Parathyroid adenoma (tissue), 2 donors: ENCODE data around the gene MROH9.

Source experiments
- H2AFZ ChIP-seq: fragments of 300-600 bp; sonication (generic); one replicate; pipeline ENCODE4 v1.7.0; 2017; ENCODE audit warnings: antibody characterized with exemption, mild to moderate bottlenecking
- H3K27ac ChIP-seq: fragments of 300-600 bp; sonication (generic); one replicate; pipeline ENCODE4 v1.7.0; 2017
- H3K27me3 ChIP-seq: fragments of 300-600 bp; sonication (generic); one replicate; pipeline ENCODE4 v1.7.0; 2017; ENCODE audit warnings: low read length; ENCODE audit not compliant: control insufficient read depth, insufficient read depth
- H3K36me3 ChIP-seq: fragments of 300-600 bp; sonication (generic); one replicate; pipeline ENCODE4 v1.7.0; 2017; ENCODE audit warnings: low read length; ENCODE audit not compliant: control insufficient read depth, insufficient read depth
- H3K4me1 ChIP-seq: fragments of 300-600 bp; sonication (generic); one replicate; pipeline ENCODE4 v1.7.0; 2017; ENCODE audit warnings: control low read depth
- H3K4me2 ChIP-seq: fragments of 300-600 bp; sonication (generic); one replicate; pipeline ENCODE4 v1.7.0; 2017; ENCODE audit warnings: low read length
- H3K4me3 ChIP-seq: fragments of 300-600 bp; sonication (generic); one replicate; pipeline ENCODE4 v1.7.0; 2017; ENCODE audit warnings: low read depth, low read length
- H3K79me2 ChIP-seq: fragments of 300-600 bp; sonication (generic); one replicate; pipeline ENCODE4 v1.7.0; 2017; ENCODE audit warnings: control low read depth
- H3K9ac ChIP-seq: fragments of 300-600 bp; sonication (generic); one replicate; pipeline ENCODE4 v1.7.0; 2017; ENCODE audit warnings: mild to moderate bottlenecking
- H3K9me3 ChIP-seq: fragments of 300-600 bp; sonication (generic); one replicate; pipeline ENCODE4 v1.7.0; 2017; ENCODE audit warnings: low read length; ENCODE audit not compliant: control insufficient read depth
- TF ChIP-seq, protein P1 (sequence below): fragments of 300-600 bp; sonication (generic); IDR thresholded peaks from one replicate; pipeline ENCODE4 v1.7.0; 2017; ENCODE audit warnings: antibody characterized with exemption, mild to moderate bottlenecking
- donor health status: primary hyperparathyroidism.

Gene MROH9

DNA sequence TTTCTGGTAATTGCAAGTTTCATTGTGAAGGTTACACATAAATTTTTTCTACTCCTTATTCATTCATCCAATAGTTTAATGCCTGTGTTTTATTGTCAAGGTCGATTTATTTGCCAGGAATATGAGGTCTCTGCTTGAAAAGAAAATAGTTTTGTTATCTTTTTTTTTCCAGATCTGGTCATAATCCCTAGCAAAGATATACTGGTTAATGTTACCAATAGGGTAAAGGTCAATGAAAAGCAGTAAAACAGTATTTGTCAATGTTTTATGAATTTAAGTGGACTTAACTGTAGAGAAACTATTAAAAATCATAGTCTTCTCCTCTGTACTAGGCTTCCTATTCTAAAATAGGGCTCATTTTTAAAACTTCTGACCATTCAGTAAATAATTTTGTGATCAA, 147.3 kb downstream of the MROH9 start:
- no peak overlapping the region for H3K4me2 ChIP-seq
- H3K9ac ChIP-seq = no peak overlapping the region
- no peak overlapping the region for H3K4me3 ChIP-seq
- no peaks in the 10 kb centered on the region for H3K27me3 ChIP-seq
- no peaks in the 10 kb centered on the region for H3K9me3 ChIP-seq
- no peaks in the 10 kb centered on the region for H3K36me3 ChIP-seq
- TF ChIP-seq, protein P1, sequence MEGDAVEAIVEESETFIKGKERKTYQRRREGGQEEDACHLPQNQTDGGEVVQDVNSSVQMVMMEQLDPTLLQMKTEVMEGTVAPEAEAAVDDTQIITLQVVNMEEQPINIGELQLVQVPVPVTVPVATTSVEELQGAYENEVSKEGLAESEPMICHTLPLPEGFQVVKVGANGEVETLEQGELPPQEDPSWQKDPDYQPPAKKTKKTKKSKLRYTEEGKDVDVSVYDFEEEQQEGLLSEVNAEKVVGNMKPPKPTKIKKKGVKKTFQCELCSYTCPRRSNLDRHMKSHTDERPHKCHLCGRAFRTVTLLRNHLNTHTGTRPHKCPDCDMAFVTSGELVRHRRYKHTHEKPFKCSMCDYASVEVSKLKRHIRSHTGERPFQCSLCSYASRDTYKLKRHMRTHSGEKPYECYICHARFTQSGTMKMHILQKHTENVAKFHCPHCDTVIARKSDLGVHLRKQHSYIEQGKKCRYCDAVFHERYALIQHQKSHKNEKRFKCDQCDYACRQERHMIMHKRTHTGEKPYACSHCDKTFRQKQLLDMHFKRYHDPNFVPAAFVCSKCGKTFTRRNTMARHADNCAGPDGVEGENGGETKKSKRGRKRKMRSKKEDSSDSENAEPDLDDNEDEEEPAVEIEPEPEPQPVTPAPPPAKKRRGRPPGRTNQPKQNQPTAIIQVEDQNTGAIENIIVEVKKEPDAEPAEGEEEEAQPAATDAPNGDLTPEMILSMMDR = no peak
- no peaks in the 10 kb centered on the region for H3K79me2 ChIP-seq
- H3K27ac ChIP-seq = no peak overlapping the region
- no peak overlapping the region for H2AFZ ChIP-seq
- H3K4me1 ChIP-seq = no peaks in the 10 kb centered on the region

DNA sequence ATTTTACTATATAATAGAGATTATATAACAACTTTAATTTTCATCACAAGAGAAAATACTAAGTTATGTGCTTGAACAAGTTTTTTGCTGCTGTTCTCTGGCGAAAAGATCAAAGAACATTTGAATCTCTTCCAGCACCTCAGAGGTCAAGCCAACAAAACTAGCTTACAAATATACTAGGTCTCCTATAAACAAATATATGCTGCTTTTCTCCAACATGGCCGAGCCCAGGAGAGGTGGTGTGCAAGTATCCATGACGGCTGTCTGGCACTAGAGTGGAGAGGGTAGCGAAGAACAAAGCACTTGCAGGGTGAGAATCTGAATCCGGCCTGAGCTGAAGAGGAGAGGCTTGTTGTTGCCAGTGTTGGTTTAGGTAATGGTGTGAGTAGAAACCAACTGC, 147.9 kb downstream of the MROH9 start:
- Histone ChIP-seq H3K27me3 (no peaks in the 10 kb centered on the region), H3K27ac (no peak overlapping the region), H2AFZ (no peak overlapping the region), H3K9me3 (no peaks in the 10 kb centered on the region), H3K4me2 (no peak overlapping the region), H3K4me1 (no peaks in the 10 kb centered on the region), H3K4me3 (no peak overlapping the region), H3K9ac (no peak overlapping the region), H3K79me2 (no peaks in the 10 kb centered on the region), H3K36me3 (no peaks in the 10 kb centered on the region)
- TF ChIP-seq, protein P1 = no peak

DNA sequence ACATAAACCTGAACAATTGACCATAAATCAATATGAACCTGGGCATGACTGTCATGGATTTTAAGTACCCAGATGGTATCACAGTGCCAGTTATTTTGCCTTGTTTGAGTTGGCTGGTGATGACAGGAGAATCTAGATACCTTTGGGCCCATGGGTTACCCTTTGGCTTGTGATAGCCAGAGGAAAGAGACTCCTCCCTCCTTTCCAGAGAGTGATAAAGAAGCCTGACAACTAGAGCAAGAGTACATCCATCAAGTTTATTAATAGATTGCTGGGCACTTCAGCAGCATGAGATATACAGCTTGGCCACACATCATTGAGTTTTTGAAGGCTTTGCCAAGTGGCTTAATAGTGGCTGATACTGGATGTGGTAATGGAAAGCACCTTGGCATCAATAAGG, 148.8 kb downstream of the MROH9 start:
- H2AFZ ChIP-seq = no peak overlapping the region
- no peaks in the 10 kb centered on the region for H3K79me2 ChIP-seq
- no peaks in the 10 kb centered on the region for H3K36me3 ChIP-seq
- H3K9me3 ChIP-seq = no peaks in the 10 kb centered on the region
- H3K9ac ChIP-seq = no peak overlapping the region
- TF ChIP-seq, protein P1 = no peak
- H3K4me3 ChIP-seq = no peak overlapping the region
- H3K27me3 ChIP-seq = no peaks in the 10 kb centered on the region
- no peak overlapping the region for H3K27ac ChIP-seq
- H3K4me2 ChIP-seq = no peak overlapping the region
- H3K4me1 ChIP-seq = no peaks in the 10 kb centered on the region

DNA sequence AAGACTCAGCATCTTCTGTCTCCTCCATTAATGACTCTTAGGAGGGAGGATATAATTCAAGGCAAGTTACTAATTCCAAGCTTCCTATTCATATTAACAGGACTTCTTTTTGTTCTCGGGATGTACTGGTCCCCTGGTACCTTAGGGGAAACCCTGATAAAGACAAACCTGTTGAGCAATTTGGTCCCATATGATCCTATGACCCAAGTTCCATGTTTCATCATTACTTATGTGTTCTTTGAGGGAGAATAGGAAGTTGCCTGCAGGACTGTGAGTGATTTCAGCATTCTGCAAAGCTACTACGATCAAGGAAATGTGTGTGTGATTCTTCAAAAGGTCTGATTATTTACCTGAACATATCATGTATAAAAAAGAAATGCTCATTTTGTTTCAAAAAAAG, 149.5 kb downstream of the MROH9 start:
- Histone ChIP-seq H3K27ac (no peak overlapping the region), H2AFZ (no peak overlapping the region)
- TF ChIP-seq, protein P1 = no peak

DNA sequence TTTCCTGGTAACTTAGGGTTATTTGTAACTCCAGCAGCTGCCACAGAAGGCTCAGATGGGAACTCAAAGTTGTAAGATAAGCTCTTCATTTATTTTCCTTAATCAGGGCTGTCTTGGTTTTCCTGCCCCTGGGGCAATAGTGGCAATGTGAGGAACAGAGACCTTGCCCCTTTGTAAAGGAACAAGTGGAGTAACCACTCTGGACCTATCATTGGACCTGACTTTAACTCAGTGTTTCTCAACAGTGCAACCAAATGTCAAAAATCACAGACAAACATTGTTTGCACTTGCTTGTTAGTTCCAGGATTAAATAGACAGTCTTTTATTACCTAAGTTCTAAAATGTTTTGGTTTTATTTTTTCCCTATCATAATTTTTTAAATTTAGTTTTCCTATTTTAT, 152.6 kb downstream of the MROH9 start:
- TF ChIP-seq, protein P1 = no peak
- Histone ChIP-seq H2AFZ (no peak overlapping the region), H3K4me1 (no peaks in the 10 kb centered on the region), H3K27ac (no peak overlapping the region), H3K79me2 (no peaks in the 10 kb centered on the region), H3K4me3 (no peak overlapping the region), H3K36me3 (no peaks in the 10 kb centered on the region), H3K4me2 (no peak overlapping the region), H3K9ac (no peak overlapping the region), H3K27me3 (no peaks in the 10 kb centered on the region), H3K9me3 (no peaks in the 10 kb centered on the region)

More for the DNA sequence above, 149.5 kb downstream of the MROH9 start:
- Histone ChIP-seq H3K4me3 (no peak overlapping the region), H3K27me3 (no peaks in the 10 kb centered on the region), H3K79me2 (no peaks in the 10 kb centered on the region), H3K9ac (no peak overlapping the region), H3K36me3 (no peaks in the 10 kb centered on the region), H3K4me2 (no peak overlapping the region), H3K9me3 (no peaks in the 10 kb centered on the region), H3K4me1 (no peaks in the 10 kb centered on the region)
